ENCODE results near the gene DACT3. TPM values are rescaled to one million over a fixed set of nuclear protein-coding genes. Genes with fewer than 3 reads are reported as not detected.

DACT3 gene
- total and polyA plus RNA-seq, 2 experiments from 2014 or later, result 0.78 to 2.6 TPM

DNA sequence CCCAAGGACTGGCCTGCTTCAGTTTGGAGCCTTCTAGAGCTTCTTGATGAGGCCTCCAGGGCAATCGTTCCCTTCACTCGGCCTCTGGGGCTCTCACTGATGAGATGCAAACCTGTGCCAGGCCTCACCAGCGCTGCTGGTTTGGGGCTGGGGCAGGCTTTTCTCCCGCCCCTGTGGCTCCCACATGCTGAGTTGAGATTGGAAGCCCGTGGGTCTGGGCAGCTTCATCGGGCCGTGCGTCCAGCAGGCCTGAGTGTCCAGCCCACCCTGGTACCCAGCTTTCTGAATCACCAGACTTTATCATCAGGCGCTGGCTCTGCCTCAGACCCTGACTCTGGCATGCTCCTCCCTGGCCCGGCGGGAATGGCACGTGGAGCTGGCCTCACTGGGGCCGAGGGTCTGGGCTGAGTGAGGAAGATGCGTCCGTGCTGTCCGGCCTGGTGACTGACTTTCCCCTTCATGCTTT lies 55.6 kb downstream of the DACT3 start:
- no peaks in the 10 kb centered on the region for H3F3A ChIP-seq (replicated peaks; ENCODE audit: low read depth)
- DNase-seq (ENCODE audit: low spot score) (no peak), ATAC-seq (no peak)
- peaks cover 11% of the 10 kb centered on the region for H3K4me1 ChIP-seq (ENCODE audit: insufficient read depth)
- H3K27ac ChIP-seq (ENCODE audit: low read depth), result no peak overlapping the region
- no peaks in the 10 kb centered on the region for H3K9me2 ChIP-seq (ENCODE audit: insufficient read depth)
- peaks cover 21% of the 10 kb centered on the region; the same call in 1 of the 2 replicates for H3K36me3 ChIP-seq (ENCODE audit: insufficient read depth)
- H3K27ac Mint-ChIP-seq, result no peak overlapping the region
- H3K79me2 ChIP-seq (replicated peaks; ENCODE audit: insufficient read depth), result peaks cover 39% of the 10 kb centered on the region
- H3K4me2 ChIP-seq, result no peak overlapping the region
- H3K27me3 Mint-ChIP-seq (ENCODE audit: insufficient read depth, low read depth, poor library complexity), result peaks cover 22% of the 10 kb centered on the region
- TF ChIP-seq ZNF331 (CRISPR knock-in tag; IDR thresholded peaks at IDR 0.05; ENCODE audit: low read depth) (no peak), STAT1 (IDR thresholded peaks at IDR 0.05; ENCODE audit: unreplicated experiment) (no peak)
- no peak overlapping the region for H3K4me3 Mint-ChIP-seq
- H3K9me3 Mint-ChIP-seq, result no peaks in the 10 kb centered on the region
- H4K20me1 ChIP-seq (replicated peaks; ENCODE audit: insufficient read depth), result peaks cover 25% of the 10 kb centered on the region
- H2AFZ ChIP-seq, result no peak overlapping the region
- H3K4me1 Mint-ChIP-seq, result peaks cover 20% of the 10 kb centered on the region
- no peaks in the 10 kb centered on the region for H3K27me3 ChIP-seq (ENCODE audit: insufficient read depth)
- peaks cover 40% of the 10 kb centered on the region for H3K36me3 Mint-ChIP-seq (ENCODE audit: low read depth)
- H3K4me3 ChIP-seq, result no peak overlapping the region

GRCh38 chr19:46604781-46605355 lies 56.1 kb downstream of the DACT3 start:
- peaks cover 24% of the 10 kb centered on the region for H3K4me1 Mint-ChIP-seq
- Histone ChIP-seq H3K27me3 (ENCODE audit: insufficient read depth) (no peaks in the 10 kb centered on the region), H3K4me2 (no peak overlapping the region), H4K20me1 (replicated peaks; ENCODE audit: insufficient read depth) (peaks cover 25% of the 10 kb centered on the region), H2AFZ (no peak overlapping the region), H3F3A (replicated peaks; ENCODE audit: low read depth) (no peaks in the 10 kb centered on the region), H3K27ac (ENCODE audit: low read depth) (no peak overlapping the region), H3K79me2 (replicated peaks; ENCODE audit: insufficient read depth) (peaks cover 39% of the 10 kb centered on the region), H3K4me3 (no peak overlapping the region), H3K9me2 (ENCODE audit: insufficient read depth) (no peaks in the 10 kb centered on the region), H3K36me3 (ENCODE audit: insufficient read depth) (peaks cover 21% of the 10 kb centered on the region; the same call in 1 of the 2 replicates), H3K4me1 (ENCODE audit: insufficient read depth) (peaks cover 11% of the 10 kb centered on the region)
- TF ChIP-seq, protein P1, sequence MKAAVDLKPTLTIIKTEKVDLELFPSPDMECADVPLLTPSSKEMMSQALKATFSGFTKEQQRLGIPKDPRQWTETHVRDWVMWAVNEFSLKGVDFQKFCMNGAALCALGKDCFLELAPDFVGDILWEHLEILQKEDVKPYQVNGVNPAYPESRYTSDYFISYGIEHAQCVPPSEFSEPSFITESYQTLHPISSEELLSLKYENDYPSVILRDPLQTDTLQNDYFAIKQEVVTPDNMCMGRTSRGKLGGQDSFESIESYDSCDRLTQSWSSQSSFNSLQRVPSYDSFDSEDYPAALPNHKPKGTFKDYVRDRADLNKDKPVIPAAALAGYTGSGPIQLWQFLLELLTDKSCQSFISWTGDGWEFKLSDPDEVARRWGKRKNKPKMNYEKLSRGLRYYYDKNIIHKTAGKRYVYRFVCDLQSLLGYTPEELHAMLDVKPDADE (IDR thresholded peaks at IDR 0.05), result no peak
- TF ChIP-seq, protein P2, sequence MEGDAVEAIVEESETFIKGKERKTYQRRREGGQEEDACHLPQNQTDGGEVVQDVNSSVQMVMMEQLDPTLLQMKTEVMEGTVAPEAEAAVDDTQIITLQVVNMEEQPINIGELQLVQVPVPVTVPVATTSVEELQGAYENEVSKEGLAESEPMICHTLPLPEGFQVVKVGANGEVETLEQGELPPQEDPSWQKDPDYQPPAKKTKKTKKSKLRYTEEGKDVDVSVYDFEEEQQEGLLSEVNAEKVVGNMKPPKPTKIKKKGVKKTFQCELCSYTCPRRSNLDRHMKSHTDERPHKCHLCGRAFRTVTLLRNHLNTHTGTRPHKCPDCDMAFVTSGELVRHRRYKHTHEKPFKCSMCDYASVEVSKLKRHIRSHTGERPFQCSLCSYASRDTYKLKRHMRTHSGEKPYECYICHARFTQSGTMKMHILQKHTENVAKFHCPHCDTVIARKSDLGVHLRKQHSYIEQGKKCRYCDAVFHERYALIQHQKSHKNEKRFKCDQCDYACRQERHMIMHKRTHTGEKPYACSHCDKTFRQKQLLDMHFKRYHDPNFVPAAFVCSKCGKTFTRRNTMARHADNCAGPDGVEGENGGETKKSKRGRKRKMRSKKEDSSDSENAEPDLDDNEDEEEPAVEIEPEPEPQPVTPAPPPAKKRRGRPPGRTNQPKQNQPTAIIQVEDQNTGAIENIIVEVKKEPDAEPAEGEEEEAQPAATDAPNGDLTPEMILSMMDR (conservative IDR thresholded peaks at IDR 0.05; ENCODE audit: low read depth in 2 of 2), result peak in 1 of 2 experiments; percentile 27; a peak in 2 of 4 replicates
- TF ChIP-seq POLR2AphosphoS5 (IDR thresholded peaks at IDR 0.05; ENCODE audit: low read depth), result no peak
- TF ChIP-seq ZNF114 (CRISPR knock-in tag; IDR thresholded peaks at IDR 0.05), result no peak
- no peak for TF ChIP-seq JUNB (IDR thresholded peaks at IDR 0.05; ENCODE audit: unreplicated experiment)
- TF ChIP-seq REST (IDR thresholded peaks at IDR 0.05; ENCODE audit: unreplicated experiment), result no peak
- no peak for TF ChIP-seq EZH2 (IDR thresholded peaks at IDR 0.05; ENCODE audit: low read depth, unreplicated experiment)
- no peak for TF ChIP-seq EZH2phosphoT487 (IDR thresholded peaks at IDR 0.05; ENCODE audit: unreplicated experiment)
- no peak overlapping the region for H3K4me3 Mint-ChIP-seq
- H3K27ac Mint-ChIP-seq, result no peak overlapping the region
- peaks cover 2% of the 10 kb centered on the region; the same call in 1 of the 3 replicates for H3K9me3 Mint-ChIP-seq
- ATAC-seq, result no peak
- peaks cover 37% of the 10 kb centered on the region for H3K36me3 Mint-ChIP-seq (ENCODE audit: low read depth)
- no peak for DNase-seq (ENCODE audit: low spot score)
- peaks cover 22% of the 10 kb centered on the region for H3K27me3 Mint-ChIP-seq (ENCODE audit: insufficient read depth, low read depth, poor library complexity)

All from GM23338 (cell line).